SK-MEL-5 (cell line): ENCODE data around the gene PRKAA2. TPM values are rescaled to one million over a fixed set of nuclear protein-coding genes. Genes with fewer than 3 reads are reported as not detected.
"Not testable (repeated sequence)": the region's sequence is repeated elsewhere in the genome, so short reads cannot be mapped to it uniquely, and the experiment has no call there.

Source experiments
- DNase-seq: peaks from one replicate; pipeline ENCODE4 v3.0.0-alpha.2; 2016; ENCODE audit warnings: low read depth, low spot score
- in situ Hi-C: cut with HindIII; loops from 2 replicates; pipeline ENCODE4 v1.10.0; 2016; ENCODE audit warnings: low sequenced_read_pairs, high pct_unique_total_duplicates, low pct_unique_long_range_greater_than_20kb
- polyA plus RNA-seq, 2 experiments: library from polyadenylated mRNA; depleted of rRNA; stranded (reverse); fragments of >200 nt; gene quantifications; 2 replicates each; pipeline ENCODE4 v1.2.3, GENCODE V29; 2015
- total RNA-seq: library from RNA; depleted of rRNA; stranded (reverse); fragments of >200 nt; shearing (Covaris generic); gene quantifications from 2 replicates; pipeline ENCODE4 v1.2.3, GENCODE V29; 2014; rRNA removed

The PRKAA2 gene
- total RNA-seq: 2.9 and 3.2 TPM in 2 replicates
- 1.1 and 1.4 TPM in 2 replicates for polyA plus RNA-seq (2015; cell fraction: cytosol; rRNA removed)
- polyA plus RNA-seq (2015; cell fraction: nucleus; rRNA removed): 3.0 and 3.1 TPM in 2 replicates

DNA sequence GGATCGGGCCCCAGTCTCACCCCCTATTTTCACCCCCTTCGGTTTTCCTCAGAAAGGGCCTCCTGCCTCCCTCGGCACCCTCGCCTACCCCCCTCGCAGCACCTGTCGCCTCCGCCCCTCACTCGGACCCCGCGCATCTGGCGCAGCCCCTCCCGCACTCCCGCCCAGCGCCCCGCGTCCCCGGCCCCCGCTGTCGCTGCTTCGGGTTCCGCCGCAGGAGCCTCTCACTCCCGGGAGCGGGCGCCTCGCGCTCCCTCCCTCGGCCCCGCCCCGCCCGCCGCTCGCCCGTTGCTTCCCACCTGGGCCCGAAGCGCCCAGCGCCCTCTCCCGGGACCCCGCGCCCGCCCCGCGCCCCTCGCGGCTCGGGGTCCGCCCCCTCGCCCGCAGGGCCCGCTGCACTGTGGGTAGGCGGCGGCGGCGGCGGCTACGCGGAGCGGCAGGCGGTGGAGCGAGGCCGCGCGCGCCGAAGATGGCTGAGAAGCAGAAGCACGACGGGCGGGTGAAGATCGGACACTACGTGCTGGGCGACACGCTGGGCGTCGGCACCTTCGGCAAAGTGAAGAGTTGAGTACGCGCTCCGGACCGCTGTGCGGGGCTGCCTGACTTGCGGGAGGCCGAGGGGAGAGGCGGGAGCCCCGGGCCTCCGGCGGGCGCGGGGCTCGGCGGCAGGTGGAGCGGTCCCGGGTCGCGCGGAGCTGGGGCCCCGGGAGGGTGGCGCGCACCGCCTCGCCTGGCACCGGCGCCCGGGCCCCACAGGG, at the start of gene PRKAA2:
Gene PRKAA2 (plus strand): TSS at position 396 of the 758 bp plus-strand sequence. CDS start 74 bp downstream, at position 470.
- in situ Hi-C loops: no loop called here

GRCh38 chr1:56595397-56596191, 49.5 kb upstream of the PRKAA2 start:
- in situ Hi-C loops, DNase-seq: not testable (repeated sequence)

More for the DNA sequence above, at the start of gene PRKAA2:
- DNase-seq: peak; percentile 12

GRCh38 chr1:56610097-56610496, 35.0 kb upstream of the PRKAA2 start:
- in situ Hi-C loops: not testable (repeated sequence)

DNA sequence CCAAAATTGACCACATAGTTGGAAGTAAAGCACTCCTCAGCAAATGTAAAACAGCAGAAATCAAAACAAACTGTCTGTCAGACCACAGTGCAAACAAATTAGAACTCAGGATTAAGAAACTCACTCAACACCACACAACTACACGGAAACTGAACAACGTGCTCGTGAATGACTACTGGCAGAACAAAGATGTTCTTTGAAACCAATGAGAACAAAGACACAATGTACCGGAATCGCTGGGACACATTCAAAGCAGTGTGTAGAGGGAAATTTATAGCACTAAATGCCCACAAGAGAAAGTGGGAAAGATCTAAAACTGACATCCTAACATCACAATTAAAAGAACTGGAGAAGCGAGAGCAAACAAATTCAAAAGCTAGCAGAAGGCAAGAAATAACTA, 34.3 kb upstream of the PRKAA2 start:
- in situ Hi-C loops: not testable (repeated sequence)

More at GRCh38 chr1:56610097-56610496, 35.0 kb upstream of the PRKAA2 start:
- not testable (repeated sequence) for DNase-seq

GRCh38 chr1:56617141-56617540, 28.0 kb upstream of the PRKAA2 start:
- in situ Hi-C loops: no loop called here
- peak; percentile 14 for DNase-seq

More for the DNA sequence above, 34.3 kb upstream of the PRKAA2 start:
- DNase-seq: peak; percentile 62

- DNase-seq: no peak
- in situ Hi-C loops: no loop called here
Measured at GRCh38 chr1:56625819-56626440, 19.2 kb upstream of the PRKAA2 start.

DNA sequence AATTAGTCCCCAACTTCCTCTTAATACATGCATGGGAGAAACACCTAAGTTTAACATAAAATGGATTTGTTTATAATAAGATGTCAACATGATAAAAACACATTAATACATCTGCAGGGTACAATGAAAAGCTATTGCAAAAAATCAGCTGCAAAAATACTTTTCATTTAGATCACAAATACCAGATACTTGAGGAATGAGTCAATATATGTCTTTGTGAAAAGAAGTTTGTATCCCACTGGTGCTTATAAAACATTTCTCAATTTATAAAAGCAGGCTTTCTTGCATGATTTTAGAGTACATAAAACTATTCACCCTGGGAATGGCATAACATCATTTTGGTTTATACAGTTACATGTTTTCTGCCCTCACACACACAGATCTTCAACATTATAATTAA, 18.6 kb upstream of the PRKAA2 start:
- in situ Hi-C loops: no loop called here
- no peak for DNase-seq

DNA sequence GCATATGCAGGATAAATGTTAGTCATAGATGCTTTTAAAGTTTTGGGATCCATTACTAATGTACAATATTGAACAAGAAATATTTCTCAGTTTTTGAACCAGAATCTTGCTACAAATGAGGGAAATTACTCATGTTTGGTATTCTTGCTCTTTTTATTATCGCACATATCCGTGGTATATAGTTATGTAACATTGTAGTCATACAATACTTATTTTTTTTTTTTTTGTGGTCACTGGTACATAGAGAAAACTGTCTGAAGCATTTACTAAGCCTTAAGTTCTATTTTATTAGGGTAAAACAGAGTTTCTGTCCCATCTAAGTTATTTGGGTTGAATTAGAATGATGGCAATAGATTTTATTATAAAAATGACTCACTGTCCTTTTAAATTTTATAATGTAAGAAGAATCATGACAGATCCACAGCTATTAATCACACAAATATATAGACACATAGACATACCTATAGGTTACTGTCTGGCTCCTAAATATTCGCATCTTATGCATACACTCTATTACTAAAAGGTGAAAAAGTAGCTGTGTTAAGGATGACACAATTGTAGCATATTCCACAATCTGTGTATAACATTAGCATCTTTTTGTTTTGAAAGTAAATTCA, 18.0 kb upstream of the PRKAA2 start:
- in situ Hi-C loops: no loop called here
- no peak for DNase-seq

DNA sequence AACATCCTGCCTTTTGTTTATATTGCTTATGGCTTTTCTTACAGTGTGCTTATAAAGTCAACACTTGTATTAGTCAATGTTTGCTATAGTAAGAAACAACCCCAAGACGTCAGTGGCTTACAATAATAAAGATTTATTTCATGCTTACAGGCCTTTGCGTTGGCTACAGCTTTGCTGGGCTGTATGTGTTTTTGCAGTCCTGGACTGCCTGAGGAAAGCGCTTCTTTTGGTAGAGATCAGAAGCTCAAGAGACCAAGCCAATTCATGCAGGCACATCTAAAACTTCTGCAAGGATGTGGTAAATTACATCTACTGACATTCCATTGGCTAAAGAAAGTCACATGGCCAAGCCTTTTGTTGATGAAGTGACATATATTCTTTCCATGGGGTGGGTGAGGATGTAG, 17.5 kb upstream of the PRKAA2 start:
- in situ Hi-C loops: no loop called here
- DNase-seq: no peak

DNA sequence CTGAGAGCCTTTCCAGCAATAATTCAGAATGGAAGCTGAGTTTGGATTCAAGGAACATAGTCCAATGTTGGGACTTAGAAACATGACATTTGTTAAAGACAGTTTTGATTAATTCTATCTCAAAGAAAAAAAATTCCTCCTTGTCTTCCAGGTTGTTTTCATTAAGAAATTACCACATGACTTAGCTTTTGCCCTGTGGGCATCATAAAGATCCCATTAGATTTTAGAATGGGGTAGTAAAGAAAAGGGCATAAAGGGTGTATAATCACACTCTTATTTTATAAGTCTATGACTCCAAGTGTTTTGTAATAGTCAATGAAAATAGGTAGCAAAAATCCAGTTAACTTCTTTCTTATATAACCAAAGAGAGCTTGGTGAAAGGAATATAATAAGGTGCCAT, 14.3 kb upstream of the PRKAA2 start:
- DNase-seq: no peak
- in situ Hi-C loops: no loop called here

GRCh38 chr1:56631901-56632300, 13.2 kb upstream of the PRKAA2 start:
- in situ Hi-C loops: no loop called here
- DNase-seq: no peak

DNA sequence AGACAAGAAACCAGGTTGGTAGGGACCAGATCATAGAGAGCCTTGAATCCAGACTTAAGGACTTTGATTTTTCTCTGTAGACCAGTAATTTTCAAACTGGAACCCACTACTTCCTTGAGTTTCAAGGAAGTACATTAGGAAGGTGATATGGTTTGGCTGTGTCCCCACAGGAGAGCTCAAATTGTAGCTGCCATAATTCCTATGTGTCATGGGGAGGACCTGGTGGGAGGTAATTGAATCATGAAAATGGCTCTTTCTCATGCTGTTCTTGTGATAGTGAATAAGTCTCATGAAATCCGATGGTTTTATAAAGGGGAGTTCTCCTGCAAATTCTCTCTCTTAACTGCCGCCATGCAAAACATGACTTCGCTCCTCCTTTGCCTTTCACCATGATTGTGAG, 10.1 kb upstream of the PRKAA2 start:
- DNase-seq: no peak
- in situ Hi-C loops: no loop called here

GRCh38 chr1:56638248-56638647, 6.9 kb upstream of the PRKAA2 start:
- in situ Hi-C loops: no loop called here
- no peak for DNase-seq

- in situ Hi-C loops: no loop called here
- no peak for DNase-seq
Measured at GRCh38 chr1:56639211-56639610, 5.9 kb upstream of the PRKAA2 start.

- no peak for DNase-seq
- in situ Hi-C loops: no loop called here
Measured at GRCh38 chr1:56643661-56644060, 1.5 kb upstream of the PRKAA2 start.

DNA sequence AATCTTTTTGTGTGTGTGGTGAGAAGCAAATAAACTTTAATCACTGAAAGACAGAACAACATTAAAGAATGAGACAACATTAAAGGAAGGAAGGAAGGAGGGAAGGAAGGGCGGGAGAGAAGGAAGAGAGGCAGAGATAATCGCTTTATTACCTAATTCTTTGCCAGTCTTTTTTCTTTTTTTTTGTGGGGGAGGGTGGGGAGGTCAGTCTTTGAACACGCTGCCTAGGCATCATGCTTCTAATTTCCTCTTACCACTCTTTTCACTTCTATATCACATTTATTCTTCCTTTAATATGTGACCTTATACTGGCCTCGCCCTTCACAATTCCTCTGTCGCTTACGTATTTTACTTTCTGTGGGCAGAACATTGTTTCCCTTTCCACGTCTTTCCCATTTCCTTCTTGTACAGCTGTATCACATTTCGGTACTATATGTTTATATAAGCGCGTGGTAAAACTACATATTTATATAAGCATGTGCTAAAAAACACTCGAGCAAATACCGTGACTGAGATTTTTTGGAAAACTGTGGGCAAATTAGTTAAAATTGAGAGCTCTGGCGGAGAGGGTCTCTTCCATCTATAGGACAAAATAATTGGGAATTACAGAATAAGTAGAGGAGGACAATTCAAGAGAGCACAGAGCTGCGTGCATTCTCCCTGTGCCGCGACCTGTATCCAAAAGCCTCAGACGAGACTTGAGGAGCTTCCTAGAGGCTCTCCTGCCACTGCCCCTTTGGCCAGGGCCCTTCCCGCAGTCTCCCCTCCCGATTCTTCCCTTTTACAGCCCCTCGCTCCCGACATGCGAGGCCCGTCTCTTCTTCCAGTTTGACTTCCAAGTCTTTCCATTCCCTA, 823 bp upstream of the PRKAA2 start:
- DNase-seq: no peak
- in situ Hi-C loops: no loop called here
